Stimulated activated CD4-positive, alpha-beta T cell treated with anti-CD3 and anti-CD28 coated beads, Interleukin-2, amount 100 ng/mL, for 4 hours (primary cell): ENCODE measurements around the gene CDK7.

Source experiments
- DNase-seq: peaks from one replicate; pipeline ENCODE4 v3.0.0-alpha.2; 2020; ENCODE audit warnings: low read depth

Gene CDK7

GRCh38 chr5:69293882-69294281, 59.2 kb downstream of the CDK7 start:
- no peak for DNase-seq

GRCh38 chr5:69295088-69295754, 60.5 kb downstream of the CDK7 start:
- no peak for DNase-seq

GRCh38 chr5:69299625-69300024, 64.9 kb downstream of the CDK7 start:
- DNase-seq = no peak

GRCh38 chr5:69300537-69301203, 66.0 kb downstream of the CDK7 start:
- DNase-seq = no peak

- no peak for DNase-seq
These were observed 70.8 kb downstream of the CDK7 start for GRCh38 chr5:69305512-69305911.

GRCh38 chr5:69308046-69308553, 73.4 kb downstream of the CDK7 start:
- no peak for DNase-seq

- no peak for DNase-seq
These were observed 74.7 kb downstream of the CDK7 start for GRCh38 chr5:69309380-69309779.

GRCh38 chr5:69312459-69313160, 77.9 kb downstream of the CDK7 start:
- DNase-seq = no peak

- DNase-seq = no peak
These were observed 78.7 kb downstream of the CDK7 start for GRCh38 chr5:69313428-69313827.

- no peak for DNase-seq
These were observed 81.3 kb downstream of the CDK7 start for GRCh38 chr5:69315972-69316371.

GRCh38 chr5:69317391-69317790, 82.7 kb downstream of the CDK7 start:
- no peak for DNase-seq

GRCh38 chr5:69326365-69326764, 91.7 kb downstream of the CDK7 start:
- no peak for DNase-seq
